Stimulated activated CD4-positive, alpha-beta T cell treated with anti-CD3 and anti-CD28 coated beads, TNF-alpha, amount 100 ng/mL, for 4 hours (primary cell): Measurements from ENCODE around the gene CACNA2D3.

ENCODE experiments used
- DNase-seq, 3 experiments: peaks; one replicate each; pipeline ENCODE4 v3.0.0-alpha.2; 2020; ENCODE audit warnings: low read depth in 3 of 3

CACNA2D3 gene

DNA sequence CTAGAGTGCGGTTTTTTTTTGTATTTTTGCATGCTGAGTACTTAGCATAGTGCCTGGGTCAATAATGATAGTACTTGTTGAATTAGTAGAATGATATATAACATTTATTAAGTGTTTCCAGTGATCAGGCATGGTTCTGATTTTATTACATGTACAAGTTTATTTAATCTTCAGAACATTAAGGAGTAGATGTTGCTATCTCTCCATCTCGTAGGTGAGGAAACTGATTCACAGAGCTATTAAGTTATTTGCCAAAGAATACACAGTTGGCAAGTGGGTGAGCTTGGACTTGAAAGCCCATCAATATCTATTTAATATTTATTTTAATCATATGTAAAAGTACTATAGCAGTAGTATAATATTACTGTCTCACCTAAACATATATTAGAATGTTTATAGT, 219.5 kb downstream of the CACNA2D3 start:
- no peak for DNase-seq

DNA sequence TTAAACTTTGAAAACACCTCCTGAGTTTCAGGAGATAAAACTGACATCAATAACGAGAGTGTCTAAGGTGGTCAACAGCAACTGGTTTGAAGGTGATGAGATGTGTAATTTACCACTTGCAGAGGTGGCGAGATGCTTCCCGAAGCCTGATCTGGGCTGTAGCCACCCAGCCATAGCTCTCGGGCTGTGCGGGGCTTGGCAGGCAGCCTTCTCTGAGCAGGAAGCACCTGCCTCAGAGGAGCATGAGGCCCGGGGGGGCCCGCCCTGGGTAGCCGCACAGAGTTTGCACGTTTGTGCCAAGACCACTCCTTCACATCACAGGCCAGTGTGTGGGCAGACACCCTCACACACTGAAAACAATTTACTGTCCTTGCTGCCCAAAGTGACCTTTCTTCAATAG, 220.3 kb downstream of the CACNA2D3 start:
- DNase-seq: no peak

- DNase-seq: no peak
These were observed 221.1 kb downstream of the CACNA2D3 start for GRCh38 chr3:54343495-54343894.

DNA sequence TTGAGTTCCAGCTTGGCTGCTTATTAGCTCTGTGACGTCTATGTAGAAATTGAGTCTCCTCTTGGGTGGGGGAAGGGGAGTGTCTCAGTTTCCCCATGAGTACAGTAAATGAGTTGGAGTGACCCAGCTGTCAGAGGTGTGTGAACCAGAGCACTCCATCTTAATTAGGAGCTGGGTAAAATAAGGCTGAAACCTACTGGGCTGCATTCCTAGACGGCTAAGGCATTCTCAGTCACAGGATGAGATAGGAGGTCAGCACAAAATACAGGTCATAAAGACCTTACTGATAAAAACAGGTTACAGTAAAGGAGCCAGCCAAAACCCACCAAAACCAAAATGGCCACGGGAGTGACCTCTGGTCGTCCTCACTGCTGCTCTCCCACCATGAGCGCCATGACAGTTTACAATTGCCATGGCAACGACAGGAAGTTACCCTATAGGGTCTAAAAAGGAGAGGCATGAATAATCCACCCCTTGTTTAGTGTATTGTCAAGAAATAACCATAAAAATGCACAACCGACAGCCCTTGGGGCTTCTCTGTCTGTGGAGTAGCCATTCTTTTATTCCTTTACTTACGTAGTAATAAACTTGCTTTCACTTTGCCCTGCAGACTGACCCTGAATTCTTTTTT, 222.4 kb downstream of the CACNA2D3 start:
- DNase-seq: no peak

GRCh38 chr3:54345847-54346375, 223.6 kb downstream of the CACNA2D3 start:
- no peak for DNase-seq

DNA sequence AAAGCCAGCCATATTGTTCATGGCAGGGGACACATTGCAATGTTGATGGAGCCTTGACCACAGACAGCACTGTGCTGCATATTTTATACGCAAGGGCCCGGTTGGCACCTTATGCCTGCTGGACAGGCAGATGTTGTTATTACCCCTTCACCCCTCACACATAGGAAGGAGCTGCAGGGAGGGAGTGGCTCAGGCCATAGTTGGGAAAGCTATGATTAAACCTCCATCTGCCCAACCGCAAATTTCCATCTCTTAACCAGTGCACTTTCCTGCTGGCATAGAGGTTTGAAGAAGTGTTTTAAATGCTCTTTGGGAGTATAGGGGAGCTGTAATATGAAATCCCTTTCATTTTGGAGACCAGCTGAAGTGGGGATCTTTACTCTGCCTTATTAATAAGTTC, 224.7 kb downstream of the CACNA2D3 start:
- no peak for DNase-seq

DNA sequence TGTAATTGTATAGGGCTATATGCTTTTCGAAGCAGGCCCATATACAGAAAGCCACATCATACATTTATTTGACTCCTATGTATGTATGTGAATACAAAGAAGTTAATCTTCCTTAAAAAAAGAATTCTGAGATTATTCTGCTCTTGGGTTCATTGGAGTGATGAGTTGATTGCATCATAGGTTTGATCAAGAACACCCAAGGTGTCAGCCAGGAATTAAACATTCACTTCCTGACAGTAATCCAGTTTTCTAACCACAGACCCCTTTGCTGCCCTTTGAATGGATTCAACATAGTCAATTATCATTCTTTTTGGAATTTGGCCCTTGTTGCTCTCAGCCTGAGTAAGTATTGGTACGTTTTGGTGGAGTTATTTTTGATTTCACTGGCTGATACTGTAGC, 225.6 kb downstream of the CACNA2D3 start:
- no peak for DNase-seq

DNA sequence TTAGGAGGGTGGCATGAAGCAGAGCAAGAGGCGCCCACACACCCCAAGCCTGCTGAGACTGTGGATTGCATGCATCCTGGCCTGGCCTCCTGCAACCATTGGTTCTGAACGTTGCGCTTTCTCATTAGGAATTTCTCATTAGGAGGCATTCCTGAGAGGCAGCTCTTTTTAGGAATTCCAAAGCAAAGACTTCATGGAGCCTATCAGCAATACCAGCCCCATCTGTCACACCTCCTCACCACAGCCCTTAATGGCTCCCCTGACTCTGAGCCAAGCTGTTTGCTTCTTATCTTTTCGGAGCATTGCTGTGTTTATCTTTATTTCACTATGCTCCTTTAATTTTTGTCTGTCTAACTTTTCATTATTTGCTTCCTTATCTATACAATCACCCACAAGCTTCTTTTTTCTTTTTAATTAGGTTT, 226.9 kb downstream of the CACNA2D3 start:
- DNase-seq: no peak

- DNase-seq: no peak
These were observed 227.3 kb downstream of the CACNA2D3 start for GRCh38 chr3:54349691-54350090.

- DNase-seq: no peak
These were observed 231.2 kb downstream of the CACNA2D3 start for GRCh38 chr3:54353546-54353945.

- no peak for DNase-seq
These were observed 231.6 kb downstream of the CACNA2D3 start for GRCh38 chr3:54353946-54354345.

DNA sequence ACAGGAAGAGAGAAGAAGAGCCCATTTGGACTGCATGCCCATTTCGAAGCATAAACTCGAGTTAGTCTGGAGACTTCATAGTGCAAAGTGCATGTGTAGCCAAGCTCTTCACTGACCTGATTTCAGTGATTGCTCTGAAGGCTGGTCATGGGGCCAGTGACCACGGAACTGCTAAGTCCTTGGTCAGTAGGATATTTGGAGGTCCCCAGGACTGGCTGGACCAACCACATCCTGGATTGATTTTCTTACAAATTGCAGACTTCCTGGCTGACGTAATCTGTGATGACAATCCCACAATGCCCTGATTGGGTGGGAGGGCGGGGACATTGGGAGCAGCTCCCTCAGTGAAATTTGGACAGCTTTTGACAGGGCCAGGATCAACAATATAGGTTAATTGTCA, 233.4 kb downstream of the CACNA2D3 start:
- no peak for DNase-seq

- no peak for DNase-seq
These were observed 234.1 kb downstream of the CACNA2D3 start for GRCh38 chr3:54356261-54357045.

DNA sequence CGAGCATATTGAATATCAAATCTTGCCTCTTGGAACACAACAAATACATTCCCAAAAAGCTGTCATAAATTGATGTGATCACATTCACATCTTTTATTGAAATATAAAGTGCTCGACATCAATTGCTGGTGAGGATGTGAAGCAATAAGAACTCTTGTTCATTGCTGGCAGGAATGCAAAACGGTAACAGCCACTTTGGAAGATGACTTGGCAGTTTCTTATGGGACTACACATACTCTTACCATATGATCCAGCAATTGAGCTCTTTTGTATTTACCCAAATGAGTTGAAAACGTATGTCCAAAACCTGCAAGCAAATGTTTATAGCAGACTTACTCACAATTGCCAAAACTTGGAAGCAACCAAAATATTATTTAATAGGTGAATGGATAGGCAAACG, 234.9 kb downstream of the CACNA2D3 start:
- no peak for DNase-seq

GRCh38 chr3:54358316-54358715, 236.0 kb downstream of the CACNA2D3 start:
- DNase-seq: no peak

DNA sequence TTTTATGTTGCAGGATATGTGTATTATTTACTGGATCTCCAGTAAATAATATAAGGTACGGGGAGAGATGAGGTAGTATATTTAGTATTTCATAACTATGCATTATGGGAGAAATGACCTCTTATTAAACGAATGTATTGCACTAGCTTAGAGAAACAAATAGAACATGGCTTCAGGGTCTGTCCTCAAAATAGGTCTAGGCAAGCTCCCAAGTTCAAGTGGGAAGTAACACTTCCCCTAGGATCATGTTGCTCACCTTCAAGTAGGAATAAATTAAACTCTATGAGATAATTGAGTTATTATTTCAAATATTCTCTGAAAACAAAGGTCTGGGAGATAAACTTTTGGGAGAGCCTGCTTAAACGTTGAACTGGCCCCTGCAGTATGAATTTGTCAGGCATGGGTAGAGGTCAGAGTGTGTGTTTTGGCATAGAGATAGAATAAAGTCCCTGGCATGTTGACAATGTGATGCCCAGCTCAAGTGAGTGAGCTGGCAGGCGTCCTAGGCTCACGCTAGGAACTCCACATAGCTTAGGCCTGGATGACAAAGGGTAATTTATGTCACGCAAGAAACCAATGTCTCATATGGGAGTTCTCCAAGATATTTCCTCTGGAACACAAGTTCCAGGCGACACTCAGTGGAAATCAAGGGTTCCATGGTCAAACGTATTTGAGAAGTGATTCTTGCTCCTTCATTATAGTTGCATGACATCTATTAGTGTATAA, 236.8 kb downstream of the CACNA2D3 start:
- DNase-seq: no peak

GRCh38 chr3:54360320-54360719, 238.0 kb downstream of the CACNA2D3 start:
- DNase-seq: no peak

GRCh38 chr3:54361746-54362283, 239.5 kb downstream of the CACNA2D3 start:
- DNase-seq: no peak

DNA sequence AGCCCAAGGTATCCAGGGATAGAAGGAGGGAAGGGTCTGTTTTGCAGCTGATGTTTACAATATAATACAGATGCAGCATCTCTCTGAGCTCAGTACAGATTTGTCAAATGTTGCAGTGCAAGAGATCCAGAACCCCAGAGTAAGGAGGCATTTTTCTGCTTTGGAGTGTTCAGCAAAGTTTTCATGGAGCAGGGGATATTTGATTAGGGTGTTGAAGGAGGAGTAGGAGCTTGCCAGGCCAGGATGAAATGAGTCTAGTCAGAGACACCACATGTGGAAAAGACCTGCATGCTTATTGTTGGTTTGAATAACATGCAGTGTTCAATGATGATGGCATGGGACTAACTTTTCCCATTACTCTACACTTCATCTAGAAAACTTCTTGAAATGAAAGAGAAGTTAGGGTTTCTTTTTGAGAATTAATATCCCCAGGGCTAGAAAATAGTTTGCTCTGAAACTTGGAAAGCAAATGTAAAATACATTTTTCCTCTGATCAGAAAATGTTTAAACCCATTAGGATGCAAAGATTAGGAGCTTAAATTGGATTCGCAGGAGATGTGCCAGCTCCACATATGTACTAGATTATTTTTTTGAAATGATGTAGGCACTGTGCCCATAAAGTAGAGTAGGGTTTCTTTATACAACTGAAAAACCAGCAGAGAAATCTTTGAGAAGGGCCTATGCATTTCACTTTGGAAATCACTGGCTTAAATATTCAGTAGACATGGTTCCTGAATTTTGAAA, 243.8 kb downstream of the CACNA2D3 start:
- no peak for DNase-seq

DNA sequence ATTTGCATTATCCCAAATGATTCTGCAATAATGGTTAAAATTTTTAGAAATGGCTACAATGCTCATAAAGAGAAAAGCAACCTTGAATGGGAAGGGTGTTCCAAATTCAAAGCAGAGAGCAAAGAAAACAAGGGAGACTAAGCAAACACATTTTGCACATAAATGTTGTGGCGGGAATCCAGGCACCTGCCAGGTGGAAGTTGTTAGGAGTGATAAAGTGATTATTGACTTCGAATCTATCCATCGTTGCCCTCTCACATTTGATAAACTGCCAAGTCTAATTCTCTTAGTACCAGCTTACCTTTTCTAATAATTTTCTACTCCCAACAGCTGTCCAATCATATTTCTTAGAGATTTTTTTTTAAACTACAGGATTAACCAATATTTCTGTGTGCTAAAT, 244.5 kb downstream of the CACNA2D3 start:
- DNase-seq: no peak

DNA sequence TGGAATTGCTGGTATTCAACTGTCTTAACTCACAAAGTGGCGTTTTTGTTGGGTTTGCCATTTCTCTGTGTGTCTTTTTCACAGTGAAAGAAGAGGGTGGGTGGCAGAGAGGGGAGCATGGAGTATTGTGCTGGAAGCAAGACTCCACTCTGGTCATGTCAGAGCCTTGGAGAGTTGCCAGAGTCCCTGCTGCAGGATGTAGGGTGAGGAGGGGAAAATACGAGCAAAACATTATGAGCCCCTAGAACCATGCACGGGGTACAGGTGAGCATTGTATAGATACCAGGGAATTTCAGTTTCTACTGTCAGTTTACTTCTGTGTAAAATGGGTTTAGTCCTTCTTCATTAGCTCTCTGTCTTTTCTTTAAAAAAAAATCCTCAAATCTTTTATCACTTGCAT, 249.9 kb downstream of the CACNA2D3 start:
- DNase-seq: no peak
